HG03045 (cell line): ENCODE data around the gene MOB2.

Experiments
- ATAC-seq: cut with Tn5 transposase; IDR thresholded peaks from one replicate; pipeline ENCODE4 v1.9.1; 2021; ENCODE audit warnings: mild to moderate bottlenecking, moderate library complexity; ENCODE audit not compliant: unreplicated experiment

MOB2 gene

DNA sequence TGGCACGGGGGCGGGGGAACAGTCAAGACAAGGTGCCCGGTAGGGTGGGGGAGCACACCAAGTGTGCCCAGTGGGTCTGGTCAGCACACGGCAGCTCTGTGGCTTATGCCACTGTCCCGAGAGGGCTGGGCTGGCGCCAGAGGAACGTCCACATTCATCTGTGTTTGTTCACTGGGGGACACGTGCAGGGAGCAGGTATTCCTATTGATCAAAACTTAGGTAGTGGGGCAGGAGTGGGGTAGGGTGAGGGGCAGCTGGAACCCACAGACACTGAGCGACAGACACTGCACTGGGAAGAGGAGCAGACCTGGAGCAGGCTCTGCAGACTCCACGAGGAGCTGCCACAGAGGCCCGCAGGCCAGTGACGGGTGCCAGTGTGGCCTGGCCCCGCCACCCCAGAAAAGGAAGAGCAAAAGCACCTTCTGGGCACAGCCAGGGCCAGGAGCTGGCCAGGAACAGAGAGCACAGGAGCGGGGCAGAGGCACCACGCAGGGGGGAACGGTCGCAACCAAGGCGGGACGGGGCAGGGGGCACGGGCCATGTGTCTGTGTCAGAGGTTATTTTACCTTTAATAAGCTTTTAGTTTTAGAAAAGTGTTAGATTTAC is 2.1 kb upstream of the MOB2 start:
- ATAC-seq: no peak

DNA sequence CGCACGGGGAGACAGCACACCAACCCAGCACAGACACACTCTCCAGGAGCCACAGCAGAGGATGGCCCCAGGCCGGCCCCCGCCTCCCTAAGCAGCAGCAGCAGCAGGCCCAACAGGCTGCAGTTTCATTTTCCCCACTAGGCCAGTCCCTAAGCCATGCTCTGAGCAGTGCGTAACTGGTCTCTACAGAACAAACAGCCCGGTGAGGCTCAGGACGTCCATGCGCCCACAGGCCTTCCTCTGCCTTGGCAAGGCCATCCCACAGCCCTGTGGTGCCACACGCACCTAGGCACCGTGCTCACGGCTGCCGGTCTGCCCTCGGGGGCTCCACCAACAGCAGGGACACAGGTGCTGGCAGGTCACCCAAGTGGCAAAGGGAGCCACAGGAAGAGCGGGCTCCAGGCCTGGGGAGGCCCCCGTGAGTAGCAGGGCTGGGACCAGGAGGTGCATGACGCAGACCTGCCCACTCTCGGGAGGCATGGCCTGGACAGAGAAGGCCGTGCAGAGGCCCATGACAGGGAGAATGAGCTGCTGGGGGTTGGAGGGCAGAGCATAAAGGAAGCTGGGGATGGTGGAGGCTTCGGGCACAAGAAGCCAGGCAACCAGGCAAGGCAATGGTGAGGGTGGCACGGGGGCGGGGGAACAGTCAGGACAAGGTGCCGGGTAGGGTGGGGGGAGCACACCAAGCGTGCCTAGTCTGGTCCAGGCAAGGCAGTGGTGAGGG is 1.4 kb upstream of the MOB2 start:
- ATAC-seq: no peak

DNA sequence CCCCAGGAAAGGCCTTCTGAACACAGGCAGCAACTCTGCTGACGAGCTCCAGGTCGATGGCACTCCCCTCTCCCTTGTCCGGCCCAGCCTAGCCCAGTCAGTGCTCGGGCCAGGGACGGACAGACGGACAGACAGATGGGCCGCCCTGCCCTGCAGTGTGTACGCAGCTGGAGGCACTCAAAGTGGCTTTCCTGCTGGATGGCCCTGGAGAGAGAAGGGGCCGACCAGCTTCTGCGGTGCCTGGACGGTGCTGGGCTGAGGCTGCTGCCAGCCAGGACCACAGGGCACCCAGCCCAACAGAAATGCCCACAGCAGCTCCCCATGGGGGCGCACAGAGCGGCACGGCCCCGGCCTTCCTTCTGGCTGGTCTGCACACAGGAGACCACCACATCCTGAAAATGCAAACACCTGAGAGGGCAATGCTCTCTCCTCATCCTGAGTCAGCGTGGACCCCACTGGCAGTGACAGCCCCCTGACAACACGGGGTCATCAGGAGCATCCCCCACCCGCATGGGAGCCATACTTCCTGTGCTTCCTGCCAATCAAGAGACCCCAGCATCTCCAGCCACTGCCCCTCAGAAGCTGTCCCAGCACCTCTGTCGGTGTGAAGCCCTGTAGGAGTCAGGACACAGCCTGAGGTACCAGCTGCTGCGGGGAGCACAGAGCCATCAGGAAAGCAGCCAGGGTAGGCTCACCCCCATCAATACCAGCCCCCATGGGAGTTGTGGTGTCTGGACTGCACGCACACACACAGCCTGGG is 692 bp upstream of the MOB2 start:
- ATAC-seq: no peak

DNA sequence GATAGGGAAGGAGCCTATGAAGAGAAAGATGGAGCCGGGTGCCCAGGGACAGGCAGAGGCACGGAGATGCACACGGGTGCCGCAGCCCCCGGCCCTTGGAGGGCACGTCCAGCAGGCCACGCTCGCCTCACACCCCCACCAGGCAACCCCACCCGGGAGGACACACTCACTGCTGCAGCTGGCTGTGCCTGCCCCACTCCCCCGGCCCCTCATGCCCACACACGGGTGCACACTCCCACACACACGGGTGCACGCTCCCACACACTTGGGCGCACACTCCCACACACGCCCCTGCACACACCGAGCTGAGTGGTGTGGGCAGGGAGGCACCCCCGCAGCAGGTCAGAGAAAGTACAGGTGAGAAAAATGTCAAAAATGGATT is 1.1 kb downstream of the MOB2 start:
- ATAC-seq: no peak

DNA sequence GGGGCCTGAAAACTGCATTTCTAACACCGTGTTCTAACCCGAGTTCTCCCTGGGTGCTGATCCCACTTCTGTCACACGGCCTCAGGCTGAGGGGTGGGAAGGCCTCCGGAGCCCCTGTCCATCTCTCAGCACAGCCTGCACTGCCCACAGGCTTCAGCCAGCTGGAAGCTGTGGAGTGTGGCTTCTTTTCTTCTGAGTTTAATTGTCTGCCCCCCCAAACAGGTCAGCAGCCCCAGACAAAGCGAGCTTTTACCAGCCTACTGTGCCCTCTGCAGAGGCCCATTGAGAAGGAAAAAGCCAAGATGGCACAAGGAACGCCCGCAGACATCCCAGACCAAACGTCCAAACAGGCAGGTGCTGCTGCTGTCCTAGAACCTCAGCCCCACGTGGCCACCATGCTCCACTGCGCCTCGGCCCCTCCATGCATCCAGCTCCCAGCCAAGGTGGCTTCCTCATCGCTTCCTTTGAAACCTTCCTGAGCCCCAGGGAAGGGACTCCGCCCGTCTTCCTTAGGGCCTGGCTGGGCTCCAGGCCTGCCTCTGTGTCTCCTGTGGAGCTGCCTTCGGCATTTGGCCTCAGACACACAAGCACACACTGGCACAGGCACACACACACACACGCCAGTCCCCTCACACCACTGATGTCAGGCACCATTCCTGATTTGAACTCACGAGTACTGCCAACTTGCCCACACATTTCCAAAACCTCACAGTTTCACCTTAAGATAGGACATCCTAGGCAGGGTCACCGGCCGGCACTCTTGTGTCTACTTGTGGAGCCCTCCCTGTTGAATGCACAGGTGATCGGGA is 1.7 kb downstream of the MOB2 start:
- no peak for ATAC-seq

DNA sequence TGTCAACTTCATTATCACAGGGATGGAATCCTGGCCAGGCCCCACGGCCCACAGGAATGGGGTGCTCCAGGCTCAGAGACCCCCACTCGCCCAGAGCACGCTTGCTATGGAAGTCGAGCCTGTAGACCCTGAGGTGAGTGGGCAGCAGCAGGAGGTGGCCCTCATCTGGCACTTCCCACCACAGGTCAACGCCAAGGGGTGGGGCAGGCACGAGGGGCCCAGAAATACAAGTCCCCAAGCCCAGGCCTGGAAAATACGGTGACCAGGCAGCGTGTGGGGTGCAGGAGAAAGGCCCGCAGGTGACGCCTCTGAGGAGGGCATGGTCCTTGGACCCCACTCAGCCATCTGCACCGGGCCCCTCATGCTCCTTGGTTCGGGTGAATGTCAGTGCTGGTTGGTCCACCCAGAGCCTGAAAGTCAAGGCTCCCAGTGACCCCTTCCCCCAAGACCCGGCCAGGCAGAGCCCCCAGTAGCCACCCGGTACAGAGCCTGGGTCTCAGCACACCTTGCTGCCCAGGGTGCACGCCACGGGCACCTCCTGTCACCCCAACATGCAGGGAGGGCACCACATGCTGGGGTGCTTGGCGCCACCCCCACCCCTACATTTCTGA is 2.4 kb downstream of the MOB2 start:
- no peak for ATAC-seq

DNA sequence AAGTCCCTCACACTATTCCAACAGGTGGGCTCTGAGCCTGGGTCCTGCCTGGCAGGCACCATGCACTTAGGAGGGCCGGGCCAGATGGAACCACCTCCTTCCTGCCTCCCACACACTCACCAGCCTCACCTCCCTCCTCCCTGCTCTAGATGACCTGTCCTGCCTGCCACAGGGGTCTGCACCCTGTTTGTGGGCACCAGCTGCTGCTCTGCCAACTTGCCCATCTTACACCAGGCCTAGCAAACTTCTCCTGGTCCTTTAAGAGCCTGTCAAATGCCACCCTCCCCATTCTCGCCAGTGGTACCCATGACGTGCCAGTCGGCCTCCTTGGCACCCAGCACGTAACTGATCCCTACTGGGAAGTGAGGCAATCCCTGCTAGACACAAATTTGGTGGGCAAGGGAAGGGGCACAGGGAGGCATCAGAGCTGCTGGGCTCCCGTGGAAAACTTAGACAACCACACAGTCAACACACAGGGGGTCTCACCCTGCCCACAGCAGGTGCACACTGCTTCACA is 3.1 kb downstream of the MOB2 start:
- ATAC-seq: no peak

DNA sequence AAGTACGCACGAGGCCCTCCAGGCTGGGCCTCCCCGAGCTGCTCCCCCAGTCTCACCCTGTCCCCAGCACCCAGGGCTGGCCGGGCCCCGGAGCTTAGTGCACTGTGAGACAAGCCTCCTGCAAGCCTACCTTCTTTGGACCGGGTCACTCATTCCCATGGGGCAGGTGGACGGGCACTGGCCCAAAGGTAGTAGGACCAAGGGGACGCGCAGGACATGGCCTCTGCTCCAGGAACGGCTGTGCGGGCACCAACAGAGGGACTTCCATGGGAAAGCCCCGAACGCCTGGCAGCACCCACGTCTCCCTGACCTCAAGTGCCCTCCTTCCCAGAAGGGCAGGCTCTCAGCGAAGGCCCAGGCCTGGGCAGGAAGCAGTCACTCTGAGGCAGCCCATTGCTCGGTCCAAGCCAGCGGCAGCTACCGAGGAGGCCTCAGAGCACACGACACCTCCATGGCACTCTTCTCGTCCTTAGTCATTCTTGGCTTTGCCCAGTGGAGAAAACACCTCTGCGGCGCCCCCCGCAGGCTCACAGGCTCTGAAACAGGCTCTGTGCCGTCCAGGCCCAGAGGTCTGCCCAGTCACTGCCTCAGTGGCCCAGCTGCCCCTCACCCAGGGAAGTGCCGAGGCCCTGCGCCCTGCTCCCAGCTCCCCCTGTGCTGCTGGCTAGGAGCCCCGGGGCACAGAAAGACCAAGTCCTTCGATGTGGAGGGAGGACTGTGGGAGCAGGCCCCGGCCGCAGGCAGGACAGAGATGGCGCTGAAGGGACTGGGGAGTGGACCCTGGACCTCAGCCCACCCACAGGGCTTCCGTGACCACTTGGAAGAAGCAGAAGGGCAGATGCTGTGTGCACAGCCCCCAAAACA is 3.8 kb downstream of the MOB2 start:
- no peak for ATAC-seq

DNA sequence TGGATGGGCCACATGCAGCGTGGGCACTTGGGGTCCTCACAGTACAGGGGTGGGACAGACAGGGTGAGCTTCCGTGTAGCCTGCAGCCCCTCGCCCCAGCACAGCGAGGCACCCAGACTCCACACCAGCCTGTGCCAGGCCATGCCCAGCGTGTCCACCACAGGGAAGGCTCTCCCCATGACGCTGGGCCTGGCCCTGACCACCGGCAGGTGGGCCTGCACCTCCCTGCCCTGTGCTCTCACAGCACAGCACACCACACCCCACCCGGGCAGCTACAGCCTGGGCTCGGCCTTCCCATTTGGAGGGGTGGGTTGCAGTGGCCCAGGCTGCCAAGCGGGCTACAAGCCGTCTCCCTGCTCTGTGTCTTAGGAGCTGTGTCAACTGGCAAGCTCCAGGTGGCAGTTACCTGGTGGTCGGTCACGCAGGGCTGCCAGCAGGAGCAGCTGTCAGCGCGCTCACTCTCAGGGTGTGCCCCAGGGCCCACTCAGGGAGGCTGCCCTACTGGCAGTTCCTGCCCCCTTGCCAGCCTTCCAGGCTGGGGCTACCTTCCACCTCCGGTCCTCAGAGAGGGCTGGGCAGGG is 4.6 kb downstream of the MOB2 start:
- no peak for ATAC-seq

DNA sequence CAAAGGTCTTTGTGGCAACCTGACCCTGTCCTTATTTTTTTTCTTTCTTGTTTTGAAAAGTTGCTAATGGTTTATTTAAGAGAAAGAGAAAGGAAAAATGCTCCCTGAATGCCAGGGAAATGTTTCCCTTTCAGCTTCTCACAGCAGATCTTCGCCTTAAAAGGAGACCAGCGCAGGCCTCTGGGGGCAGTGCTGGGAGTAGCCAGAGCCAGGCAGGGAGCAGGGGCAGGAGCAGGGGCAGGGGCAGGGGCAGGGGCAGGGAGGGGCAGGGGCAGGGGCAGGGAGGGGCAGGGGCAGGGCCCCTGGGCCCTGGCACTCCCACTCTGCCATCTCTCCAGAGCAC is 5.1 kb downstream of the MOB2 start:
- ATAC-seq: no peak

DNA sequence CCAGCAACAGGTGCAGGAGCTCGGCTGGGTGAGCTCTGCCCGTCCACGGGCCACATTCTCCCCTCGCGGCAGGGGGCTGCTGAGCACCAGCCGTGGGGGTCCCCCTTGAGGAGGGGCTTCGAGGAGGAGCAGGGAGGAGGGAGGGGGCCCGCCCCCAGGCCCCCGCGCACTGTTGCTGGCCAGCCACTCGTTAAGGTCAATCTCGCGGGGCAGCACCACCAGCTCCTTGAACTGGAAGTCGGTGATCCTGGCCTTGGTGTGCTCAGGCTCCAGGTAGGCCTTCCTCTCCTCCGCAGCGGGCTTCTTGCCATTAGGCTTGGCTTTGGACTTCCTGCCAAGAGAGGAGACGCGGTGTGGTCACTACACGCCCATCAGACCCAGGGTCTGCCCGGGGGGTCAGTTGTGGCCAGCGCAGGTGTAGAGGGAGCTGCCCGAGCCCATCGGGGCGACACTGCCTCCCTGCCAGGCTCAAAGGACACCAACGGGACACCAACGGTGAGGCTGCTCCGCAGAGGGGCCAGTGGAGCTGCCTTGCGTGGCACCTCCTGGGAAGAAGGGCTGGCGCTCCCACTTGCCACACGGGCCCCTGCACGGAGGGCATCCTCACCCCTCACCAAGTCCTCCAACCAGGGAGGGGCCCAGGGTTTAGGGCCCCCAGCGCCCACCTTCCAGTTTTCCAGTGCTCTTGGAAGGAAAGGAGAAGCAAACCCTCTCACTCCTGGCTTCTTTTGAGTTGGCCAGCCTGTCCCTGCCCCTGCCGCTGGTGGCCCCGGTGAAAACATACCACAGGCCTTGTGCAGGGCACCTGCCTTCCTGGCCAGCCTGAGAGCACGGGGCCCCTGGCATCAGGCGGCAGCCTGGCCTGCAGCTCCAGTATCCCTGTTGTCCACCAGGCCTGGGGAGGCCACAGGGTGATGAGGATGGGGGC is 5.8 kb downstream of the MOB2 start:
- ATAC-seq: no peak

DNA sequence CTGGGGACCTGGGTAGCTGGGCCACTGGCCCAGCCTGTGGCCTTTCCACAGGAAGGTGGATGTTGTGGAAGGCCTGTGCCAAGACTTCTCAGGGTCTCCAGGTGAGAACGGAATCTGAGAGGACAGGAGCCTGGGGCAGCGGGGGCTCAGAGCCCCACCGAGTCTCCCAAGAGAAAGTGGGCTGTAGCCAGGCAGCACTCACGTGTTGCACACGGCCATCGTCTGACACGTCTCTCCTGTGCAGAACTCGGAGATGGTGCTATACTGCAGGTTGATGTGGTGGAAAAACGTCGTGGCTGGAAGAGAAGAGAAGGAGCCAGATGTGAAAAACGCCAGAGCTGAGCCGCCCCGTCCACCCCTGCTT is 6.4 kb downstream of the MOB2 start:
- ATAC-seq: no peak

DNA sequence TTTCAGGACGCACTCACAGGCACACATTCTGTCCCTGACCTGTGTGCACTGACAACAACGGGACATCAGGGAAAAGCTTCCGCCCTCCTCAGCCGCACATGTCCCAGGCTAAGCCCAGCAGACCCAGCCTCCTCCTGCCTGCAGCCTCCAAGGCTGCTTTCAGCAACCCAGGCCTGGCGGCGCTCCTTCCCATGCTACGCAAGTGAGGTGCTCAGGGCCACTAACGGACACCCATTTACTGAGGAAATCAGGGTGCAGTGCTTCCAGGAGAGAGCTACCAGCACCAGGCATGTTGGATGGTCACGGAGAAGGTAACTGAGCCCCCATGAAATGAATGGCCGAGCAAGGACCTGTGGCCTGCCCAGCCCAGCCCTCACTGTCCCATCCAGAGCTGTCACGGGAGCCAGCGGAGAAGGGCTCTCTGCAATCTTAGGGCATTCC is 6.9 kb downstream of the MOB2 start:
- ATAC-seq: no peak

DNA sequence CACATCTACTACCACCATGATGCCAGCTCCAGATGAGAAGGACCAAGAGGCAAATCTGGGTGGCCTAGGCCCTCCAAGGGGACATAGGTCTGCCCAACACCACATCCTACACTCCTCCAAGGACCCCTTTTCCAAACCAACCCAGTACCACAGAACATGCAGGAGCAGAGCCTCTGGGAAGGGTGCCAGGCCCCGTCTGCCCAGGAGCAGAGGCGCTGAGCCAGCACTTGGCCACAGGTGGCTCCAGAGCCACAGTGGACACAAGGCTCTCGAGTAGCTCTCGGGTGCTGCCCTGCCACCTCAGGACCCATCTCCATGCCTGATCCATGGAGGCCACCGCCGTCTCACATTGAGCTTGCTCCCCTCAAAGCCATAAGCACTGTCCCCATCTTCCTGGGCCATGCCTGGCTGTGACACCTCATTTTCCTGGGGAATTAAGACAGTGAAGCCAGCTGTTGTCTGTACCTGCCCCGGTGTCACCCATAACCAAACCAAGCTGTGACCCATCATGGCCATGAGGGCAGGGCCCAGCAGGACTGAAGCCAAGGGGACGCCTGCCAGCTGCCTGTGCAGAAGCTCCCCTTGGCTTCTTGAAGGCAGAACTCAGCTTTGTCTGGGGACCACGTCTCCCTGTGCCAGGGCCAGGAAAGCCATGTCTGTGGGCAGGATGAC is 7.4 kb downstream of the MOB2 start:
- ATAC-seq: no peak

DNA sequence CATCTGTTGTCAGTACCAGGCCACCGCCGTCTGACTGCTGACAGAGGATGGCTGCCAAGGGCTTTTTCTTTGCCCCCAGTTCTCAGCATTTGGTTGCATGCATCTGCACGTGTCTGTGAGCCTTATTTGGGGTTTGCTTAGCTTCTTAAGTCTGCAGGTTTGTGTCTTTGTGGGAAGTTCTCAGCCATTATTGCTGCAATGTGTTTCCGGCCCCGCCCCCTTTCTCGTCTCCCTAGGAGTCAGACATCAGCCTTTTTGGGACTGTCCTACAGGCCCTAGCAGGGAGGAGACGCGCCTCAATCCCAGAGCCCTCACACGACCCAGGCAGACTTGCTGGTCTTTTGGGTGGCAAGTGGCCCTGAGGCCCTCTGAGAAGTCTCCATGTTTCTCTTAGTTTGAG is 8.0 kb downstream of the MOB2 start:
- no peak for ATAC-seq

DNA sequence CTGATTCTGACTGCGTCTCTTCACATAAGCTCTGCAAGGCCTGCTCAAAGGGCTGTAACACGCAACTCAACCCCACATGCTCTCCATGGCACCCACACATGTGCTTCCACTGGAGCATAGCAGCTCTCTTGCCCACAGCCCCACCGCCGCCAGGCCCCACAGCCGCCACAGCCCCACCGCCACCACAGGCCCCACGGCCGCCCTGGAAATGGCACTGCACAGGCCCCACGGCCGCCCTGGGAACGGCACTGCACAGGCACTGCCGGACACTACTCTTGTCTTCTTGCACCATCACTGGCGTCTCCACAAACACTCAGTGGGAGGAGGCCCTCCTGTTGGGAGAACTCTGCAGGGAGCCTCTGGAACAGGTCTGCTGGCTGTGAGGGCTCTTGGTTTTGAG is 8.6 kb downstream of the MOB2 start:
- ATAC-seq: no peak

DNA sequence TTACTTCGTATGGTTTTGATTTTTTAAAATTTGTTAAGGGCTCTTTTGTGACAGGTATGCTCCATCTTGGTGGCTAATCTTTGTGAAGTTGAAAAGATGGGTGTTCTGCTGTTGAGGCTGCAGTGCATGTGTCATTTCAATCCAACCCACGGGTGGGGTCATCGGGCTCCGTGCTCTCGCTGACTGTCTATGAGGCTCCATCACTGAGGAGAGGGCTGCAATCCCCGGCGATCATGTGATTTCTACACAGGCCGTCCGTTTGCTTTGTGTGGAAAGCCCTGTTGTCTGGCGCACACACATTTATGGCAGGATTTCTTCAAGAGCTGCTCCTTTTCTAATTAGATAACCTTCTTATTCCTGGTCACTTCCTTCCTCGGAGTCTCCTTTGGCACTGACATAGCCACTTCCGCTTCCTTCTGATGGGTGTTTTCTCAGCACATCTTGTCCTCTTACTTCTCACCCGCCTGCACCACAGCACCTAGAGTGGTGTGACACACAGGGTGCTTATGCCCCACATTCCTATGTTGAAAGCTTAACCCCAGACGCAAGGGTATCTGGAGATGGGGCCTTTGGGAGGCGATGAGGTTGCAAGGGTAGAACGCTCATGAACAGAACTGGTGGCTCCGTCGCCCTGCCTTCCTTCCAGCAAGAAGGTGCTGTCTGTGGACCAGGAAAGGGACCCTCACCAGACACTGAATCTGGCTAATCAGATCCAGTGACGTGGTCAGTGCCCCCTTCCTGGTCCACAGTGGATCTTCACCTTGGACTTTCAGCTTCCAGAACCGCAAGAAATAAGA is 9.4 kb downstream of the MOB2 start:
- ATAC-seq: no peak
